GDM1 (cell line): Measurements from ENCODE around the gene ZPBP.

Source experiments
- DNase-seq: peaks from one replicate; lab custom pipeline; 2025; lab: John Stamatoyannopoulos, UW

ZPBP gene

DNA sequence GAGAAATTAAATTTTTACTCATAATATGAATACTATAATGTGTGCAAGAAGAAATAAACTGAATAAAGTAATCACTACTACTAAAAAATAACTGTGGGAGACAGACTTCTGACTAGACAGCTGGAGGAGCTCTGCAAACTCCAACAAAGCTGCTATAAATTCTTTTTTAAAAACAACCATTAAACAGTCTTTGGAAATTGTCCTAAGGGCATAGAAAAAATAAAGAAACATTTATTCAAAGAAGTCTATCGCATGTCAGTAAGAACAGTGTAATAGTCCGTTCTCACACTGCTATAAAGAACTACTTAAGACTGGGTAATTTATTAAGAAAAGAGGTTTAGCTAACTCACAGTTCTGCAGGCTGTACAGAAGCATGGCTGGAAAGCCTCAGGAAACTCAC is 56.0 kb downstream of the ZPBP start:
- DNase-seq: no peak

DNA sequence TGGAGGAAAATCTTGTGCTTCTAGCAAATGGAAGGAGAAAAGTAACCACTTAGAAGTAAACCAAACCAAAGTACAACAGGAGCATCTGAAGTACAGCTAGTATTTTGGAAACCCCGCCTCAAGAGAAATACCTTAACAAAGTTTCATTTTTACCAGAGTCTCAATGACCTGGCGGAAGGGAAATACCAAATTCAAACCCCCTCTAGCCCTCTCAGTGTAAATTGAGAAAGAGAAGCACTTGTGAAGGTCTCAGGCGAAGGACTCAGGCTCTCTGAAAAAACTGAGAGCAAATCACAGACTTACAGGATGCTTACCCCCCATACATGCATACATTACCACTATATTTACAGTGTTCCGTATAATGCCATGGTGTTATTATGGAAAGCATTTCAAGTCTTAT is 70.1 kb downstream of the ZPBP start:
- DNase-seq: no peak

GRCh38 chr7:50022451-50022850 is 70.6 kb downstream of the ZPBP start:
- DNase-seq: no peak

DNA sequence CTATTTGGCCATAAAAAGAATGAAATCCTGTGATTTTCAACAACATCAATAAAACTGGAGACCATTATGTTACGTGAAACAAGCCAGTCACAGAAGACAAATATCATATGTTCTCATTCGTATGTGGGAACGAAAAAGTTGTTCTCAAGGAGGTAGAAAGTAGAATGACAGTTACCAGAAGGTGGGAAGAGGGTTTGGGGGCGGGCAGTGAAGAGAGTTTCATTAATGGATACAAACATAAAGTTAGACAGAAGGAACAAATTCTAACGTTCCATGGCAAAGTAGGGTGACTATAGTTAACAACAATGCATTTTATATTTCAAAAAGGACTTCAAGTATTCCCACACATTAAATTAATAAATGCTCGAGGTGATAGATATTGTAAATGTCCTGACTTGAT is 97.4 kb downstream of the ZPBP start:
- DNase-seq: no peak

DNA sequence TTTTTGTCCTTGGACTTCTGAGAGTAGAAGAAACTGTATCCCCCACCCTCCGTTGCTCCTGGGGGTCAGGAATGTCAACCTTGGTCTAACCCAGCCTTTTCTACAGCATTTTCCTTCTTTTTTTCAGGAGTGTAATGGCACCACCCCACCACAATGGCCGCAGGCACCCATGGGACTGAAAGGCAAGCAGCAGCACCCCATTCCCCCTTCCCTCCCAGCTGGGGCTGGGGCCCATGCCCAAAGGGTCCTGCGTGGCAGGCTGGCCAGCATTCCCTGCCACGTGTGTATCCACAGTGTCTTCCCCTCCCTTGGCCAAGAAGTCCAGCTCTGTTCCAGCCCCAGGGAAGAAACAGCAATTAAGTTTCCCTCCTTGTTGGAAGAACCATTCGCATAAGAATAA is 106.9 kb downstream of the ZPBP start:
- no peak for DNase-seq

DNA sequence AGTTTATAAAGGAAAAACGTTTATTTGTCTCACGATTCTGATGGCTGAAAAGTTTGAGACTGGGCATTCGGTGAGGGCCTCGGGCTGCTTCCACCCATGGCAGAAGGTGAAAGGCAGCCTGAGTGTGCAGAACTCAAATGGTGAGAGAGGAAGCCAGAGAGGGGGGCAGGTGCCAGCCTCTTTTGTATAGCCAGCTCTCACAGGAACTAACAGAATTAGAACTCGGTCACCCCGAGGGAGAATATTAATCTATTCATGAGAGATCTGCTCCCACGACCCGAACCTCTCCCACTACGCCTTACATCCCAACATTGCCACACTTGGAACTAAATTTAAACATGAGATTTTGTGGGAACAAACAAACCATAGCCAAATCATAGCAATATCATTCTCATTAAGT is 112.6 kb downstream of the ZPBP start:
- DNase-seq: no peak

DNA sequence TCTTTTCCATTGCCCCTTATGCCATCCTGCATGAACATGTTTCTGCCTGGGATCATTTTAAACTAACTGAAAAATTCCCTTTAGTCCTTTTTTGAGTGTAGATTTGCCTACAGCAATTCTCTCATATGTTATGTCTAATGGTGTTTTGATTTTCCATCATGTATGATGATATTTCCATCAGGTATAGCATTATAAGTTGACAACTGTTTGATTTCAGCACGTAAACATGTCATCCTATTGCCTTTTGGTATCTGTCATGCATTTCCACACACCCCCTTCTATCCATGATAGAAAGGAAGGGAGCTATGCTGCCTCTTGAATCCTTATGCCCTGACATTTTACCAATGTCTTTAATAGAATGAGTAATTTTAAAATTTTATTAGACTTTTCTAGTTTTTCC is 116.8 kb downstream of the ZPBP start:
- DNase-seq: no peak

DNA sequence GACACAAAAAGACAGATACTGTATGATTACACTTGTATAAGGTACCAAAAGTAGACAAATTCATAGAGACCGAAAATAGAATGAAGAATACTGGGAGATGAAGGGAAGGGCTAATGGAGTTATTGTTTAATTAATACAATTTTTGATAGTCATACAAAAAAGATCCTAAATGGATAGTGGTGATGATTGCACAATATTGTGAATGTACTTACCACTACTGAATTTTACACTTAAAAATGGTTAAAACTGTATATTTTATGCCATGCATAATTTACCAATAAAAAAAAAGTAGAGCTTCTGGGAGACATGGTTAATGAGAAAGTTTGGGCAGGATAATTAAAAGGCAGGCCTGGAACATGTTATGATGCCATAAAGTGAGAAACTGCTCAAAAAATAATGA is 119.0 kb downstream of the ZPBP start:
- DNase-seq: no peak

GRCh38 chr7:49937608-49938007 is 155.4 kb downstream of the ZPBP start:
- no peak for DNase-seq

GRCh38 chr7:49931627-49932026 is 161.4 kb downstream of the ZPBP start:
- no peak for DNase-seq

GRCh38 chr7:49928787-49929186 is 164.3 kb downstream of the ZPBP start:
- DNase-seq: no peak

DNA sequence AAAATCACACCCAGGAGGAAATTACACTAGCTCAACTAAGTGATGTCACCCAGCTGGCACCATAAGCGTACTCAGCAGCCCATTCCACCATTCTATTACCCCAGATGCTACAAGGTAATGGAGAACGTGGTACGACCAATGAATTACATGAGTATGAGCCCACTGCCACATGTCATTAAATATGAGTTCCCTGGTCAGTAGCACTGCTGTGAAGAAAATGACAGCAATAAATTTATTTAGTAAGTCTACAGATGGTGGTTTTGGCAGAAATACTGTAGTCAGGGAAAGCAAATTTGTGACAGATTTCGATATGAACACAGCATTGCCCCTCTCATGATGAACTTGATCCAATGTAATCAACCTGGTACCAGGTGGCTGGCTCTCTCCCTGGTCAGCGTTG is 165.4 kb downstream of the ZPBP start:
- no peak for DNase-seq

DNA sequence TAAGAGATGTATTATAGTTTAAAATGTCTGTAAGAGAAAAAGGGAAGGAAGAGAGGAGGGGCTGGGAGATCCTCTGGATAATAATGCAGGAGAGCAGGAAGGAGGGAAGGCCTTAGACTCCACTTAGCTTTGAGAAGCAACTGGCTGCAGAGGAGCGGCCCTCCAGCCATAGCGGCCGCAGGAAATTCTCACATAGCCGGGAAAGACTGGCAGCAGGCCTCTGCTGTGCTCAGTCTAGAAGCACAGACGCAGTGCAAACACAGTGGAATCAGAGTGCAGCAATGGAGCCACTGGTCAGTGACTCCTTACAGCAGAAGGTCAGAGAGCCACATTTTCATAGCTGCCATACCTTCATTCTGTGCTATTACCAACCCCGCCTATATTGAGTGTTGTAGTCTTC is 166.3 kb downstream of the ZPBP start:
- DNase-seq: no peak

- DNase-seq: no peak
These were observed 181.1 kb downstream of the ZPBP start for GRCh38 chr7:49911909-49912308.

- DNase-seq: no peak
These were observed 198.5 kb downstream of the ZPBP start for GRCh38 chr7:49894543-49894942.

DNA sequence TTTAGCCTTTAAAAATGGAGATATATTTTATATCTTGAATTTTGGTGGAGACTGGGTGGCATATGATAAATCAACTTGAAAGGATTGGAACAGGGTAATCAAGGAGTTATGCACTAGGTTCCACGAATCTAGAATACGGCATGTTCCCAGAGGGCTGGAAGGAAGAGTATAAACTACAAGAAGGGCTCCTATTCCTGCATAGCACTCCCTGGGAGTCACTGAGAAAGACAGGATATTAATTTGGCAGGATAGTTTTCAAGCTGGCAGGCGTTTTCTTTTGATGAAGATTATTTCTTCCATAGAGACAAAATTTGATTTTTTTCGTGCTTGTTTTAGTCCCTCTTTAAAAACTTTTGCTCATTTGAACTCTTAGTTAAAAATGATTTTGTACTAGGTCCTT is 199.9 kb downstream of the ZPBP start:
- no peak for DNase-seq

- DNase-seq: no peak
These were observed 200.6 kb downstream of the ZPBP start for GRCh38 chr7:49892481-49892880.
